Right lobe of liver (tissue), 6 donors: ENCODE measurements around the gene ATP6V1F. TPM values are rescaled to one million over a fixed set of nuclear protein-coding genes. Genes with fewer than 3 reads are reported as not detected.

Experiments
- ATAC-seq, 4 donors: fragments of 200-7000 bp; cut with Tn5 transposase; one replicate each; pipeline ENCODE4 v1.9.1; 2020; ENCODE audit warnings: mild to moderate bottlenecking in 4 of 4, moderate library complexity in 4 of 4
- DNase-seq, 3 donors: peaks; one replicate each; pipeline ENCODE4 v3.0.0-alpha.2; 2020
- H3K27ac ChIP-seq, 3 donors: fragments of 200-600 bp; one replicate each; pipeline ENCODE4 v1.8.0; 2022
- H3K27me3 ChIP-seq, 2 donors: fragments of 200-600 bp; one replicate each; pipeline ENCODE4 v1.8.0; 2022
- H3K36me3 ChIP-seq, 4 donors: fragments of 200-600 bp; sonication (generic) in 1 of 4; one replicate each; pipeline versions ENCODE4 v1.5.1 to v1.8.0; 2017 to 2022; ENCODE audit warnings: control low read depth in 1 of 4
- H3K4me1 ChIP-seq, 4 donors: fragments of 200-600 bp; sonication (generic) in 1 of 4; one replicate each; pipeline versions ENCODE4 v1.5.1 to v1.8.0; 2017 to 2022; ENCODE audit warnings: control low read depth in 1 of 4
- H3K4me3 ChIP-seq, 3 donors: fragments of 200-600 bp; one replicate each; pipeline ENCODE4 v1.8.0; 2022
- H3K9me3 ChIP-seq, 4 donors: fragments of 200-600 bp; sonication (generic) in 1 of 4; one replicate each; pipeline versions ENCODE4 v1.5.1 to v1.8.0; 2017 to 2022; ENCODE audit warnings: control low read depth in 1 of 4
- POLR2A ChIP-seq: fragments of 450-650 bp; IDR thresholded peaks from one replicate; pipeline ENCODE4 v1.6.1; 2017; ENCODE audit warnings: antibody characterized with exemption, mild to moderate bottlenecking
- WGBS: methylation state at CpG from one replicate; pipeline ENCODE4 v1.1.6; 2018; ENCODE audit warnings: low coverage, low lambda C conversion rate; ENCODE audit not compliant: insufficient coverage; ENCODE audit errors: missing lambda C conversion rate; 5-methylcytosine and 5-hydroxymethylcytosine counted together
- intact Hi-C, 2 donors: fragments of 100-400 bp; cut with DNase I; formaldehyde crosslinking; loops; one replicate each; pipeline versions ENCODE4 v1.11.2 to v1.14.1; 2022
- total RNA-seq, 6 experiments: library from RNA; depleted of rRNA in 2 of 6; stranded (reverse); fragments of >200 nt in 2 of 6; fragmentation: NEBNext Ultra II Directional in 3 of 6; extraction: Animal tissue kit (Norgen Biotek cat#: 25700) in 3 of 6; gene quantifications; one replicate each; pipeline versions ENCODE4 v1.1.0 to v1.2.4, GENCODE V29; 2016 to 2023
- TF ChIP-seq, protein P1 (sequence below), 4 donors: fragments of 200-600 bp in 3 of 4; fragments of 450-650 bp in 1 of 4; IDR thresholded peaks; one replicate each; pipeline versions ENCODE4 v1.5.1 to v1.8.0; 2016 to 2022; ENCODE audit warnings: antibody characterized with exemption in 4 of 4, mild to moderate bottlenecking in 2 of 4
- donor health status: DM: no; HTN: yes; CAD: no.
- donor health status: DM: no; HTN: no; CAD: no.
- donor health status: DM: no; HTN: no; CAD: no.
- donor health status: DM: no; HTN: yes; CAD: no.
- donor health status: DM: no; HTN: yes; CAD: no.

The ATP6V1F gene
- total RNA-seq, 6 experiments from 2014 or later: 26.9 to 72.0 (median 38.9) TPM

DNA sequence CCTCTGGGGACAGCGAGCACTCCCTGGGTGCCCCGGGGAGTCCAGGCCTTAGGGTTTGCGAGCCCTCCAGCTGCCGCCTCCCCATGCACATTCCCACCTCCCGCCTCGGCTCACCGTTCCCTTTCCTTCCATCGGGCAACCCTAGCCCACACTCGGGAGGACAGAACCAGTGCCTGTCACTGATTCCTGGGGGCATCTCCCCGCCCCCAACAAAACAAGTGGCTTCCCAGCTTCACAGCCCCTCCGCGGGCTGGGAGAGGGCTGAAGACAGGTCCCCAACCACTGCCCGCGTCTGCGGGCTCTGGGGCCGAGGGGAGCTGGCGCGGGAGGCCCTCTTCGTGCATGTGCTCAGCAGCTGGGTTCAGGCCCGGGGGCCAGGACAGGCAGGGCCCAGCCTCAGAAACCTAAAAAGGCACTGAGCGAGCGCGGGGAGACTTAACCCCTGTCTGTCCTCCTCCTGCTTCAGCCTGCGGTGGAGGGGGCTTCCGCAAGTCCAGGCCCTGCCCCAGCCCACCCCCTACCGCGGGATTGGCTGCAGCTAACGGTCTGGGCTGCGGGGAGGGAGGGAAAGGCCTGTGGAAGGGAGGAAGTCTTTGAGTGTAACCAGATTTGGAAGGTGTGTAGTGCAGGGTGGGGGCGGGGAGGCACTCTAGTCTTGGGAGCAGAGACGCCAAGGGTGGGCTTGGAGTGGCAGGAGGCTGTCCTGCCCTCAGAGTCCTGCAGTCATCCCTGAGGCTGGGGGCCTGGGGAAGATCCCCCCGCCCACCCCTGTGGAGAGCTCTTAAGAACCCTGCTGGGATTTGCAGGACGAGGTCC lies 31.3 kb upstream of the ATP6V1F start:
- Histone ChIP-seq H3K36me3 (no peaks in the 10 kb centered on the region), H3K27me3 (peaks cover 0 to 11% of the 10 kb centered on the region in 2 donors), H3K27ac (no peak overlapping the region), H3K4me3 (no peak overlapping the region), H3K4me1 (peaks cover 0 to 7% (median 0%) of the 10 kb centered on the region in 4 donors), H3K9me3 (no peaks in the 10 kb centered on the region)
- intact Hi-C loops: no loop called here
- DNase-seq (peak in 1 of 3 donors; percentile 55), ATAC-seq (no peak)
- TF ChIP-seq, protein P1, sequence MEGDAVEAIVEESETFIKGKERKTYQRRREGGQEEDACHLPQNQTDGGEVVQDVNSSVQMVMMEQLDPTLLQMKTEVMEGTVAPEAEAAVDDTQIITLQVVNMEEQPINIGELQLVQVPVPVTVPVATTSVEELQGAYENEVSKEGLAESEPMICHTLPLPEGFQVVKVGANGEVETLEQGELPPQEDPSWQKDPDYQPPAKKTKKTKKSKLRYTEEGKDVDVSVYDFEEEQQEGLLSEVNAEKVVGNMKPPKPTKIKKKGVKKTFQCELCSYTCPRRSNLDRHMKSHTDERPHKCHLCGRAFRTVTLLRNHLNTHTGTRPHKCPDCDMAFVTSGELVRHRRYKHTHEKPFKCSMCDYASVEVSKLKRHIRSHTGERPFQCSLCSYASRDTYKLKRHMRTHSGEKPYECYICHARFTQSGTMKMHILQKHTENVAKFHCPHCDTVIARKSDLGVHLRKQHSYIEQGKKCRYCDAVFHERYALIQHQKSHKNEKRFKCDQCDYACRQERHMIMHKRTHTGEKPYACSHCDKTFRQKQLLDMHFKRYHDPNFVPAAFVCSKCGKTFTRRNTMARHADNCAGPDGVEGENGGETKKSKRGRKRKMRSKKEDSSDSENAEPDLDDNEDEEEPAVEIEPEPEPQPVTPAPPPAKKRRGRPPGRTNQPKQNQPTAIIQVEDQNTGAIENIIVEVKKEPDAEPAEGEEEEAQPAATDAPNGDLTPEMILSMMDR (IDR thresholded peaks at IDR 0.05): no peak
- TF ChIP-seq POLR2A: no peak
- 0% methylated on average over 4 of the region's 33 CpGs for WGBS

DNA sequence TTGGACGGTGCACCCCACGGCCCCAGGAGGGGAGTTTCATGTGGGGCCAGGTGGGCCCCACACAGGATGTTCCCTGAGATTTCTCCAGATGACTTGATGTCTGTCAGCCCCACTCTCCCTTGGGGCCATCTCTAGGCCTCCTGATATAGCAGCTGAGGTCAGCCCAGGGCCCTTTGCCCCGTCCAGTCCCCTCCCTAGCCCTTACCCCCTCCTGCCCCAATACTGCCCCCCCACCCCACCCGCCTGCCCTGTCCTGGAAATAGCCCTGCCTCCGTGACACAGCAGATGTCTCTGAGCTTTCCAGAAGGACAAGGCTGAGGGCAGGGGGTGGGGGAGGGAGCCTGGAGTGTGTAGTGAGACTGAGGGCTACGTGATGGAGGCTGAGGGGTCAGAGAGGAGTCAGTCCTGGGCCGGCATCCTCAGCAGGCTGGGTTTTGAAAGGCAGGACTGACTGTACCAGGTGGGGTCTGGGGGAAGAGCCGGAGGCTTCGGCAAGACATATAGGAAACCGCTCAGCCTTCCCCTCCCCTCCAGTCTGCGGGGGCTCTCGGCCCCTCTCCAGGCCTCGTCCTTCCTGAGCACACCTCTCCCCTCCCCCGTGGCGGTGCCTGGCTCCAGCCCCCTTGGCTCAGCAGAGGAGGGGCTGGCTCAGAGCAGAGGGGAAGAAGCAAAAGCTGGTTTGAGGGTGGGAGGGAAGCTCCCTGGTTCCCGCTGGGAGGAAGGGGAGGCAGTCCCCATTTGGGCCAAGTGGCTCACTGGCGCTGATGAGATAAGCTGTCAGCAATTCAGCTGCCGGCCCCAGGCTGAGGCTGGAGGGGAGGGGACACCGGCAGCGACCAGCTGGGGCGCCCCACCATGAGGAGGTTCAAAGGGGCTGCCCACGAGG lies 30.4 kb upstream of the ATP6V1F start:
- Histone ChIP-seq H3K27ac (no peak overlapping the region), H3K4me3 (no peak overlapping the region), H3K9me3 (no peaks in the 10 kb centered on the region), H3K4me1 (peaks cover 0 to 7% (median 0%) of the 10 kb centered on the region in 4 donors), H3K36me3 (no peaks in the 10 kb centered on the region), H3K27me3 (peaks cover 0 to 11% of the 10 kb centered on the region in 2 donors)
- no peak for ATAC-seq
- intact Hi-C loops: no loop called here
- WGBS: 10% methylated on average over 5 of the region's 22 CpGs
- TF ChIP-seq, protein P1 (IDR thresholded peaks at IDR 0.05): no peak
- no peak for TF ChIP-seq POLR2A
- no peak for DNase-seq

DNA sequence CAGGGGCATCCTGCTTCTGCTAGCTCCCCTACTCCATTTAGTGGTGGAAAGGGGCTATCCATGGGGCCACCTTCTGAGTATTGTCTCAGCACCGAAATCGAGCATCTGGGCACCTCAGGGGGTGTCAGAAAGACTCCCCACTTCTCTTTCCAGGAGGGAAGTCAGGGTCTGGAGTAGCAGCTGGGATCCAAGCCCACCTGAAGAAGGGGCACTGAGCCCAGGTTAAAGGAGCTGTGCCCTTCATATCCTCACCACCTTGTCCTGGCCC lies 29.8 kb upstream of the ATP6V1F start:
- Histone ChIP-seq H3K36me3 (no peaks in the 10 kb centered on the region), H3K9me3 (no peaks in the 10 kb centered on the region), H3K4me1 (peaks cover 0 to 7% (median 0%) of the 10 kb centered on the region in 4 donors), H3K27me3 (peaks cover 0 to 11% of the 10 kb centered on the region in 2 donors), H3K4me3 (no peak overlapping the region), H3K27ac (no peak overlapping the region)
- TF ChIP-seq POLR2A: no peak
- TF ChIP-seq, protein P1 (IDR thresholded peaks at IDR 0.05): no peak
- ATAC-seq: no peak
- no peak for DNase-seq
- intact Hi-C loops: no loop called here
- 20% methylated on average over 1 of the region's 2 CpGs for WGBS

DNA sequence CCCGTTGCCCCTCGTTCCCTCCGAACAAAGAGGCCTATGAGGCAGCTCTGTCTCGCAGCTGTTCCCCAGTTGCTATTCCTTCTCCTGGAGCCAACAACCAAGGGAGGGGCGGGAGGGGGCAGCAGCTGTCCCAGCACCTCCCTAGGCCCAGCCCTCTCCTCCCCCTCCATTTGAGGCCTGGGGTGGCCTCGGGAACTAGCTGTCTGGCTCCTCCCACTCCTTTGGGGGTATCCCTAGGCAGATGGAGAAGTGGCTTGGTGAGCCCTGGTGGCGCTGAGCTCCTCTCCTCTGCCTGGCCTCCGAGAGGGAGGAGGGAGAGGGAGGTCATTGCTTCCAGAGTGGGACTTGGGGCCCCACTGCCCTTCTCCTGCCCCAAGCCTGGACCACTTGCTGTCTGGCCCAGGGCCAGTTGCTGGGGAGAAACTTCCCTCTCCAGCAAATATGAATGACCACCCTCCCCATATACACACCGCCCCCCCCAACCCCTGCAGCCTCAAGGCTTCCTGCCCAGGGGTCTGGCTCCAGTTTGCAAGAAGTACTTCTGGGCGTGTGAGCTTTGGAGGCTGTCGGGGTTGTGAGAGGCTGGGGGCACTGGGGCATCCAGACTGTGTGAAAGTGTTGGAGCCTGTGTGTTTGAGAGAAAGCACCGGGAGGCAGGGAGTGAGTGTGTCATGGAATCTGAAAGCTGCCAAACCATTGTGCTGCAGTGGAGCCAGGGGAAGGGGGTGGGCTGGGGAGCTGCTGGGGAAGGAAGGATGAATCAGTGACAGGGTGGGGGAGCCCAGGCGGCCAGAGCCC lies 29.3 kb upstream of the ATP6V1F start:
- no peaks in the 10 kb centered on the region for H3K9me3 ChIP-seq
- 14% methylated on average over 2 of the region's 13 CpGs for WGBS
- no peaks in the 10 kb centered on the region for H3K36me3 ChIP-seq
- H3K27ac ChIP-seq: no peak overlapping the region
- intact Hi-C loops: no loop called here
- peaks cover 0 to 7% (median 0%) of the 10 kb centered on the region in 4 donors for H3K4me1 ChIP-seq
- peaks cover 0 to 11% of the 10 kb centered on the region in 2 donors for H3K27me3 ChIP-seq
- TF ChIP-seq, protein P1 (IDR thresholded peaks at IDR 0.05): no peak
- no peak for TF ChIP-seq POLR2A
- ATAC-seq (peak in 1 of 4 donors; percentile 8), DNase-seq (no peak)
- H3K4me3 ChIP-seq: no peak overlapping the region
